ENCODE data around the gene KRTAP10-11. TPM values are rescaled to one million over a fixed set of nuclear protein-coding genes. Genes with fewer than 3 reads are reported as not detected.

KRTAP10-11 gene
- total and polyA plus RNA-seq, 12 donors: not detected

GRCh38 chr21:44601596-44602462, 44.4 kb upstream of the KRTAP10-11 start:
- Histone ChIP-seq H3K4me1 (no peaks in the 10 kb centered on the region), H3K36me3 (no peaks in the 10 kb centered on the region), H3K9me3 (peaks cover 0 to 28% (median 0%) of the 10 kb centered on the region in 11 donors), H3K27me3 (peaks cover 0 to 61% (median 18%) of the 10 kb centered on the region in 7 donors), H3K27ac (no peak overlapping the region), H3K4me3 (no peak overlapping the region)
- intact Hi-C loops (cut with DNase I): no loop called here
- 73 to 78% methylated on average over 23 of the region's 23 CpGs for WGBS, 2 donors
- TF ChIP-seq, protein P1, sequence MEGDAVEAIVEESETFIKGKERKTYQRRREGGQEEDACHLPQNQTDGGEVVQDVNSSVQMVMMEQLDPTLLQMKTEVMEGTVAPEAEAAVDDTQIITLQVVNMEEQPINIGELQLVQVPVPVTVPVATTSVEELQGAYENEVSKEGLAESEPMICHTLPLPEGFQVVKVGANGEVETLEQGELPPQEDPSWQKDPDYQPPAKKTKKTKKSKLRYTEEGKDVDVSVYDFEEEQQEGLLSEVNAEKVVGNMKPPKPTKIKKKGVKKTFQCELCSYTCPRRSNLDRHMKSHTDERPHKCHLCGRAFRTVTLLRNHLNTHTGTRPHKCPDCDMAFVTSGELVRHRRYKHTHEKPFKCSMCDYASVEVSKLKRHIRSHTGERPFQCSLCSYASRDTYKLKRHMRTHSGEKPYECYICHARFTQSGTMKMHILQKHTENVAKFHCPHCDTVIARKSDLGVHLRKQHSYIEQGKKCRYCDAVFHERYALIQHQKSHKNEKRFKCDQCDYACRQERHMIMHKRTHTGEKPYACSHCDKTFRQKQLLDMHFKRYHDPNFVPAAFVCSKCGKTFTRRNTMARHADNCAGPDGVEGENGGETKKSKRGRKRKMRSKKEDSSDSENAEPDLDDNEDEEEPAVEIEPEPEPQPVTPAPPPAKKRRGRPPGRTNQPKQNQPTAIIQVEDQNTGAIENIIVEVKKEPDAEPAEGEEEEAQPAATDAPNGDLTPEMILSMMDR (IDR thresholded peaks at IDR 0.05): no peak
- ATAC-seq: no peak
- DNase-seq: no peak

- DNase-seq (no peak), ATAC-seq (no peak)
- no peak overlapping the region for H3K4me3 ChIP-seq
- peaks cover 0 to 58% (median 14%) of the 10 kb centered on the region in 7 donors for H3K27me3 ChIP-seq
- no peak overlapping the region for H3K27ac ChIP-seq
- peaks cover 0 to 30% (median 0%) of the 10 kb centered on the region in 11 donors for H3K9me3 ChIP-seq
- 74 to 75% methylated on average over 19 to 20 of the region's 21 CpGs for WGBS, 2 donors
- no peaks in the 10 kb centered on the region for H3K36me3 ChIP-seq
- intact Hi-C loops (cut with DNase I): no loop called here
- no peaks in the 10 kb centered on the region for H3K4me1 ChIP-seq
- TF ChIP-seq, protein P1 (IDR thresholded peaks at IDR 0.05): no peak
These were observed 43.8 kb upstream of the KRTAP10-11 start for GRCh38 chr21:44602463-44602850.

DNA sequence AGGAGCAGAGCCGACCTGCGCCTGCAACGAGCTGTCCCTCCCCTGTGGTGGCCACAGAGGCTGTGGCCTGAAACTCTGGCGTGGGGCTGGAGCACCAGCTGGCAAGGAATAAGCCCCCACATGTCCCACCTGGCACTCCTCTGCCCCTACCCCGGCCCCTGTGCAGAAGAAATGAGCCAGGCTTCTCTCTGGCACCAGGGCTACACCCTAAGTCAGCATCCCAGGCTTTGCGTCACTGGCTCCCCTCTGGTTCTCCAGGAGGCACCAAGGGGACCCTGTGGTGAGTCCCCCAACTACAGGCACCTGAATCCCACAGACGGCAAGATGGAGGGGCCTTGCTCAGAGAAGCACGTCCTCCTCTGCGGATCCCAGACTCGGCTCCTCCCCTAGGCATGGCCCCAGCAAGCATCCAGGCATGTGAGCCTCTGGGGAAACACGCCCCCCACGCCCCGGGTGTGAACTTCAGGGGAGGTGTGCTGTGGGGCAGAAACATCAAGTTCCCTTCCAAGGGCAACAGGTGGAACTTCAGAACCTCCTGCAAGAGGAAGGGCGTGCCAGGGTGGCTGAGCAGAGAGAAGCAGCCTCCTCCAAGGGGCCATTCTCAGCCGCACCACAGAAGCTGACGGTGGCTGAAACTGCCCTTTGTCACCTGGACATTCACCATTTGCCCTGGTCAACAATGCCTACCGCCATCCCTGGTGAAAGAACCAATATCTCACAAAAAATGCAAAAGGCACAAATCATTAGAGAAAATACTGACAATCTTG, 42.9 kb upstream of the KRTAP10-11 start:
- TF ChIP-seq, protein P1 (IDR thresholded peaks at IDR 0.05): no peak
- 54 to 58% methylated on average over 17 of the region's 17 CpGs for WGBS, 2 donors
- Histone ChIP-seq H3K27me3 (peaks cover 0 to 50% (median 12%) of the 10 kb centered on the region in 7 donors), H3K36me3 (no peaks in the 10 kb centered on the region), H3K9me3 (peaks cover 0 to 32% (median 0%) of the 10 kb centered on the region in 11 donors), H3K27ac (no peak overlapping the region), H3K4me1 (no peaks in the 10 kb centered on the region), H3K4me3 (no peak overlapping the region)
- DNase-seq (no peak), ATAC-seq (no peak)
- intact Hi-C loops (cut with DNase I): no loop called here

DNA sequence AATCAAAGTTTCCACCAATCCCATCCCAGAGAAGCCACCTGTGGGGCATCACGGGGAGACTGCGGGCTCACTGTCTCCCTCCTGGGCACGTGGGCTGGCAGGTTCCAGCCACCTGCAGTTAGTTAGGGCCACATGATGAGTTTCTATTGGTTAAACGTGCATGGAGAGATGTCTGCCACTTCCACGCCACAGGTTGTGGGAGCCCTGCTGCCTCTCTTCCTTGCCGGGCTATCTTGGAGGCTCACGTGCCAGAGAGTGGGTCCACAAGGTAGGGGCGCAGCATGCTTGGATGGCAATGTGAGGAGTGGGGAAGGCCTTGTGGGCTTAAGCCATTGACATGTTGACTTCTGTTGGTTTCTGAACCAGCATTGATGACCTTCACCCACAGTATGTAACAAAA, 42.3 kb upstream of the KRTAP10-11 start:
- DNase-seq (no peak), ATAC-seq (no peak)
- 85 to 86% methylated on average over 8 of the region's 8 CpGs for WGBS, 2 donors
- Histone ChIP-seq H3K9me3 (peaks cover 0 to 34% (median 0%) of the 10 kb centered on the region in 11 donors), H3K4me3 (no peak overlapping the region), H3K27ac (no peak overlapping the region), H3K36me3 (no peaks in the 10 kb centered on the region), H3K27me3 (peaks cover 0 to 43% (median 12%) of the 10 kb centered on the region in 7 donors), H3K4me1 (no peaks in the 10 kb centered on the region)
- intact Hi-C loops (cut with DNase I): no loop called here
- TF ChIP-seq, protein P1 (IDR thresholded peaks at IDR 0.05): no peak
